ENCODE measurements around the gene DPP6. TPM values are rescaled to one million over a fixed set of nuclear protein-coding genes. Genes with fewer than 3 reads are reported as not detected.
"Not testable (repeated sequence)": the region's sequence is repeated elsewhere in the genome, so short reads cannot be mapped to it uniquely, and the experiment has no call there.

Gene DPP6
- total RNA-seq, 4 donors from 2014 or later = 1.5 to 2.9 TPM; not detected in 2

- DNase-seq, H3K4me1 ChIP-seq, H3K4me3 ChIP-seq, H3K9me3 ChIP-seq, H3K27me3 ChIP-seq, H3K27ac ChIP-seq, H3K36me3 ChIP-seq: not testable (repeated sequence)
Observed at GRCh38 chr7:154155928-154156327, 103.7 kb downstream of the DPP6 start.

DNA sequence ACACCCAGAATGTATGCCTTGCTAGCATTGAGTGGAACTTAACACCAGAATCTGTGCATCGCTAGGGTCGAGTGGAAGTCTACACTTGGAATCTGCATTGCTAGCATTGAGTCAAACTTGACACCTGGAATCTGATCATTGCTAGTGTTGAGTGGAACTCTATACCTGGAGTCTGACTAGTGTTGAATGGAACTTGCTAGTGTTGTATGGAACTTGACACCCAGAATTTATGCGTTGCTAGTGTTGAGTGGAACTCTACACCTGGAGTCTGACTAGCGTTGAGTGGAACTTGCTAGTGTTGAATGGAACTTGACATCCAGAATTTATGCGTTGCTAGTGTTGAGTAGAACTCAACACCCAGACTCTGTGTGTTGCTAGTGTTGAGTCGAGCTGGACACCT lies 110.7 kb downstream of the DPP6 start:
- not testable (repeated sequence) for H3K9me3 ChIP-seq, H3K36me3 ChIP-seq, H3K27ac ChIP-seq, H3K27me3 ChIP-seq, H3K4me3 ChIP-seq, H3K4me1 ChIP-seq, DNase-seq

DNA sequence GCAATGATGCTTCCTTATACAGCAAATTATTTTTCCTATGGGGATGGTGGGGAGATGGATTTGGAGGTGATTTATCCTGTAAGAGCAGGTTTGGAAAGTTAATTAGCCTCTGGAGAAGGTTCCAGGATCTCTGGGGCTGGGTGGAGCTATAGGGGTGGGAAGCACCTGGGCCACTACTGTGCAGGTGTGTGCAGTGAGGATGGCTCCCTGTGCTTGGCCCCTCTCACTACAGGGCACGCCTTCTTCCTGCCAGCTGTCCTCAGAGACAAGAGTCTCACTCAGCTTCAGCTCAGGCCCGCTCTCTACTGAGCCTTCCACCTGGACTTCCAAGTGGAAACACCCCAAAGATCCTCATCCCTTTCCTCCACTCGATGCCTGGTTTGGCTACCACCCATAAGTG lies 111.4 kb downstream of the DPP6 start:
- not testable (repeated sequence) for H3K9me3 ChIP-seq, H3K36me3 ChIP-seq, H3K27ac ChIP-seq, H3K4me1 ChIP-seq, DNase-seq, H3K27me3 ChIP-seq, H3K4me3 ChIP-seq

DNA sequence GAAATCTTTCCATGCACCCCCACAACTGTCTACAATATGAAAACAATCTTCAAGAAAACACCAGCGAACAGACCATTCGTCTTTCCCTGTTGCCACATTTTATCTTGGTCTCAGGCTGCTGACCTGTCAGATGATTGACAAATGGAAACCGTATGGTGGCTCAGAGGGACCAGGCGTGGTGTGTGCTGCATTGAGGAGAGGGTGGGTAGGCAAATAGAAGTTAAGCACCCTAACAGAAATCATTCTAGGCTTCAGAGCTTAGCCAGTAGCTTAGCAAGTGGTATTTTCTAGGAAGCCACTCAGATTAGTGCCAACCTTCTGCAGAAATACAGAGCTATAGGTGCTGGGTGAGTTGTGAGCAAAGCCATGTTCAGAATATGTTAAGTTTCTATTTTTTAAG lies 114.9 kb downstream of the DPP6 start:
- TF ChIP-seq CTCF (IDR thresholded peaks at IDR 0.05) (no peak), POLR2A (IDR thresholded peaks at IDR 0.05) (no peak)
- no peaks in the 10 kb centered on the region for H3K9me3 ChIP-seq
- no peak for DNase-seq
- no peaks in the 10 kb centered on the region for H3K27me3 ChIP-seq
- H3K36me3 ChIP-seq = no peaks in the 10 kb centered on the region
- H3K4me1 ChIP-seq = no peaks in the 10 kb centered on the region
- no peak overlapping the region for H3K27ac ChIP-seq
- no peak overlapping the region for H3K4me3 ChIP-seq

DNA sequence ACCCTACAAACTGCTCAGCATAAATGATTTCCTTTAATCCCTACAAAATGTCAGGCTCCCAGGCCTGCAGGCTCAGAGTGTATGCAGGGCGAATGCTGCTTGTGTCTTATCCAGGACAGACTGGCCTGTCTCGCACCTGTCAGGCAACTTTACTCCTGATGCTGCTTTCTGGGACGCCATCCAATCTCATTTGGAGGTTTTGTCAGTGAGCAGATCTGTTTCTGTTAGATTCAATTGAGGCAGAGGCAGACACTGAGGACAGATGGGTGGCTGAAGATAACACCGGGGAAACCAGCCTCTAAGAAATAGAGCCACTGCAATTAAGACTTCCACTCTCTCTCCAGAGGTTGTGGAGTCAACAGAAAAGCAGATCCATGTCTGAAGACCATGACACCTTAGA lies 115.6 kb downstream of the DPP6 start:
- no peak overlapping the region for H3K27ac ChIP-seq
- TF ChIP-seq CTCF (IDR thresholded peaks at IDR 0.05) (no peak), POLR2A (IDR thresholded peaks at IDR 0.05) (no peak)
- H3K4me3 ChIP-seq = no peak overlapping the region
- H3K27me3 ChIP-seq = no peaks in the 10 kb centered on the region
- H3K4me1 ChIP-seq = no peaks in the 10 kb centered on the region
- no peak for DNase-seq
- no peaks in the 10 kb centered on the region for H3K9me3 ChIP-seq
- H3K36me3 ChIP-seq = no peaks in the 10 kb centered on the region

GRCh38 chr7:154171422-154171821 lies 119.2 kb downstream of the DPP6 start:
- H3K4me3 ChIP-seq = no peak overlapping the region
- no peaks in the 10 kb centered on the region for H3K27me3 ChIP-seq
- no peaks in the 10 kb centered on the region for H3K36me3 ChIP-seq
- no peaks in the 10 kb centered on the region for H3K4me1 ChIP-seq
- no peak for DNase-seq
- no peaks in the 10 kb centered on the region for H3K9me3 ChIP-seq
- TF ChIP-seq POLR2A (IDR thresholded peaks at IDR 0.05) (no peak), CTCF (IDR thresholded peaks at IDR 0.05) (no peak)
- H3K27ac ChIP-seq = no peak overlapping the region

DNA sequence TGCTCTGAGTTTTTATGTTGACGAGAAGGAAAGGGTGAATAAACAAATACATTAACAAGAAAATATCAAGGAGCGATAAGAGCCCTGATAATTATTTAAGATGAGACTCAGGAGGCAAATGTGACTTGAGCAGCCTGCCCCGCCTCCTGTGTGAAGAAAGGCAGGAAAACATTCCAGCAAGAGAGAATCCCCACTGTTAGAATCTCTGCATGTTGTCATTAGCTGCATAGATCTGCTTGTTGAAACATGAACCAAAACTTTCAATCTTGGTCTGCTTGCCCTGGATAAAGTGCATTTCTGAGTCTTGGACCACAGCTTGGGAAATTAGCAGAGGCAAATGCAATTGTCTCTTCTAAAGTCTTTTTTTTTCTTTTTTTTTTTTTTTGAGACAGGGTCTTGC lies 120.0 kb downstream of the DPP6 start:
- H3K4me3 ChIP-seq = no peak overlapping the region
- H3K4me1 ChIP-seq = no peaks in the 10 kb centered on the region
- DNase-seq = no peak
- no peak overlapping the region for H3K27ac ChIP-seq
- TF ChIP-seq POLR2A (IDR thresholded peaks at IDR 0.05) = no peak
- no peak for TF ChIP-seq CTCF (IDR thresholded peaks at IDR 0.05)
- no peaks in the 10 kb centered on the region for H3K27me3 ChIP-seq
- H3K36me3 ChIP-seq = no peaks in the 10 kb centered on the region
- H3K9me3 ChIP-seq = no peaks in the 10 kb centered on the region

Data from Peyer's patch (tissue), 4 donors.